Fibroblast of villous mesenchyme (primary cell): ENCODE measurements around the gene LRRC42. TPM values are rescaled to one million over a fixed set of nuclear protein-coding genes. Genes with fewer than 3 reads are reported as not detected.

Experiments used
- DNase-seq: peaks from one replicate; pipeline ENCODE4 v3.0.0-alpha.2; 2010; ENCODE audit warnings: low read depth
- H3K4me3 ChIP-seq: 2 replicates; pipeline ENCODE4 v1.5.1; 2011; ENCODE audit warnings: low read depth, mild to moderate bottlenecking, low read length
- CTCF ChIP-seq: IDR thresholded peaks from 2 replicates; pipeline ENCODE4 v1.5.1; 2012; ENCODE audit warnings: low read depth, mild to moderate bottlenecking, low read length; ENCODE audit not compliant: insufficient read depth
- total RNA-seq: library from RNA; depleted of rRNA; stranded (reverse); fragments of >200 nt; gene quantifications from 2 replicates; pipeline ENCODE4 v1.2.3, GENCODE V29; 2012

LRRC42 gene
- total RNA-seq, 1 donor = 47.1 TPM

GRCh38 chr1:54004481-54005049 lies 58.4 kb downstream of the LRRC42 start:
- TF ChIP-seq CTCF = no peak
- H3K4me3 ChIP-seq = no peak overlapping the region
- no peak for DNase-seq

GRCh38 chr1:54006508-54006907 lies 60.4 kb downstream of the LRRC42 start:
- H3K4me3 ChIP-seq = no peak overlapping the region
- TF ChIP-seq CTCF = no peak
- no peak for DNase-seq

GRCh38 chr1:54007613-54008012 lies 61.5 kb downstream of the LRRC42 start:
- no peak for TF ChIP-seq CTCF
- DNase-seq = no peak
- no peak overlapping the region for H3K4me3 ChIP-seq

- DNase-seq = no peak
- no peak for TF ChIP-seq CTCF
- H3K4me3 ChIP-seq = no peak overlapping the region
Observed at GRCh38 chr1:54008876-54009275, 62.7 kb downstream of the LRRC42 start.

- TF ChIP-seq CTCF = no peak
Observed at GRCh38 chr1:54009406-54009805, 63.3 kb downstream of the LRRC42 start.

GRCh38 chr1:54010415-54011117 lies 64.4 kb downstream of the LRRC42 start:
- no peak for DNase-seq
- H3K4me3 ChIP-seq = no peak overlapping the region
- TF ChIP-seq CTCF = no peak

More at GRCh38 chr1:54009406-54009805, 63.3 kb downstream of the LRRC42 start:
- no peak for DNase-seq
- no peak overlapping the region for H3K4me3 ChIP-seq
